HUDEP-2 (cell line): ENCODE measurements around the gene ARHGEF12.

Experiments used
- DNase-seq, 76 experiments: peaks; one replicate each; lab custom pipeline; 2025; ENCODE audit not compliant: unreplicated experiment in 76 of 76; lab: John Stamatoyannopoulos, UW

The ARHGEF12 gene

GRCh38 chr11:120529214-120529613, 193.0 kb downstream of the ARHGEF12 start:
- no peak for DNase-seq

GRCh38 chr11:120529911-120530310, 193.7 kb downstream of the ARHGEF12 start:
- no peak for DNase-seq

GRCh38 chr11:120532082-120532831, 196.0 kb downstream of the ARHGEF12 start:
- DNase-seq = no peak

GRCh38 chr11:120532832-120533196, 196.6 kb downstream of the ARHGEF12 start:
- no peak for DNase-seq

- no peak for DNase-seq
Measured at GRCh38 chr11:120536091-120536796, 200.0 kb downstream of the ARHGEF12 start.

GRCh38 chr11:120536797-120537169, 200.6 kb downstream of the ARHGEF12 start:
- DNase-seq = no peak

GRCh38 chr11:120537996-120538395, 201.8 kb downstream of the ARHGEF12 start:
- no peak for DNase-seq

GRCh38 chr11:120538707-120539106, 202.5 kb downstream of the ARHGEF12 start:
- no peak for DNase-seq
